ENCODE measurements around the gene BAIAP3. TPM values are rescaled to one million over a fixed set of nuclear protein-coding genes. Genes with fewer than 3 reads are reported as not detected.
"Not testable (repeated sequence)": the region's sequence is repeated elsewhere in the genome, so short reads cannot be mapped to it uniquely, and the experiment has no call there.

BAIAP3 gene
- total RNA-seq, 4 donors from 2014 or later, result 0.59 to 5.5 (median 3.5) TPM

GRCh38 chr16:1291576-1291974 is 41.9 kb upstream of the BAIAP3 start:
- Histone ChIP-seq H3K36me3 (no peaks in the 10 kb centered on the region), H3K4me3 (no peak overlapping the region), H3K27ac (no peak overlapping the region), H3K27me3 (peaks cover 6 to 23% of the 10 kb centered on the region in 2 donors), H3K4me1 (no peaks in the 10 kb centered on the region), H3K9me3 (no peaks in the 10 kb centered on the region)
- DNase-seq, result no peak
- intact Hi-C loops (cut with DNase I; ENCODE audit: low total_unique reads), result no loop called here
- TF ChIP-seq CTCF (IDR thresholded peaks at IDR 0.05), result no peak
- no peak for TF ChIP-seq POLR2A (IDR thresholded peaks at IDR 0.05)

DNA sequence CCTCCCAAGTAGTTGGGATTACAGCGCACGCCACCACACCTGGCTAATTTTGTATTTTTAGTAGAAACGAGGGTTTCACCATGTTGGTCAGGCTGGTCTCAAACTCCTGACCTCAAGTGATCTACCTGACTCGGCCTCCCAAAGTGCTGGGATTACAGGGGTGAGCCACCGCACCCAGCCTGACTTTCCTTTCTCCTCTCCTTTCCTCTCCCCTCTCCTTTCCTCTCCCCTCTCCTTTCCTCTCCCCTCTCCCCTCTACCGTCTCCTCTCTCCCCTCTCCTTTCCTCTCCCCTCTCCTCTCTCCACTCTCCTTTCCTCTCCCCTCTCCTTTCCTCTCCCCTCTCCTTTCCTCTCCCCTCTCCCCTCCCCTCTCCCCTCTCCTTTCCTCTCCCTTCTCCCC is 41.2 kb upstream of the BAIAP3 start:
- H3K27me3 ChIP-seq, result peaks cover 6 to 23% of the 10 kb centered on the region in 2 donors
- H3K4me1 ChIP-seq; H3K27ac ChIP-seq; intact Hi-C loops (cut with DNase I; ENCODE audit: low total_unique reads); H3K9me3 ChIP-seq; H3K4me3 ChIP-seq; DNase-seq; H3K36me3 ChIP-seq: not testable (repeated sequence)

DNA sequence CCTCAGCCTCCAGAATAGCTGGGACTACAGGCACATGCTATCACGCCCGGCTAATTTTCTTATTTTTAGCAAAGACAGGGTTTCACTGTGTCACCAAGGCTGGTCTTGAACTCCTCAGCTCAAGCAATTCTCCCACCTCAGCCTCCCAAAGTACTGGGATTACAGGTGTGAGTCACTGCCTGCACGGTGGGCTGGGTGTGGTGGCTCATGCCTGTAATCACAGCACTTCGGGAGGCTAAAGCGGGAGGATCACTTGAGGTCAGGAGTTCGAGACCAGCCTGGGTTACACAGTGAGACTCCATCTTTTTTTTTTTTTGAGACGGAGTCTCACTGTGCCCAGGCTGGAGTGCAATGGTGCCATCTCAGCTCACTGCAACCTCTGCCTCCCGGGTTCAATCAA is 40.6 kb upstream of the BAIAP3 start:
- H3K27me3 ChIP-seq, result peaks cover 6 to 23% of the 10 kb centered on the region in 2 donors
- DNase-seq; H3K9me3 ChIP-seq; H3K4me1 ChIP-seq; H3K4me3 ChIP-seq; intact Hi-C loops (cut with DNase I; ENCODE audit: low total_unique reads); H3K36me3 ChIP-seq; H3K27ac ChIP-seq: not testable (repeated sequence)

DNA sequence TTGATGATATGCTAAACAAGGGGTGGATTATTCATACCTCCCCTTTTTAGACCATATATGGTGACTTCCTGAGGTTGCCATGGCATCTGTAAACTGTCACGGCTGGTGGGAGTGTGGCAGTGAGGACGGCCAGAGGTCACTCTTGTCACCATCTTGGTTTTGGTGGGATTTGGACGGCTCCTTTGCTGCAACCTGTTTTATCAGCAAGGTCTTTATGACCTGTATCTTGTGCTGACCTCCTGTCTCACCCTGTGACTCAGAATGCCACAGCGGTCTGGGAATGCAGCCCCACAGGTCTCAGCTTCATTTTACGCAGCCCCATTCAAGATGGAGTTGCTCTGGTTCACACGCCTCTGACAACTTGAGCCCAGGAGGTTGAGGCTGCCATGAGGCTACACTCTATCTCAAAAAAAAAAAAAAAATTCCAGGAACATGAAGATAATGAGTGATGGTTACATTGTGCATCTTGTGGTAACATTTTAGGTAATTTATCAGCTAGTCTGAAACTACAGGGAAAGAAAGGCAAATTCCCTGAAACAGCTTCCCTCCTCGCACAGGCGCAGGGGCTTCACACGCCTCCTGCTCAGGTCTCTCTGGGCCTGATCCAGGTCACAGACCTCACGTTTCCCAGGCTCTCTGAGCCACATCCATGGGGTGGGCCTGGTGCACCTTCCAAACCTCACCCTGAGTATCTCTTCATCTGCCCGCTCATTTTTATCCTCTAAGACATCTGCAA is 39.4 kb upstream of the BAIAP3 start:
- Histone ChIP-seq H3K9me3 (no peaks in the 10 kb centered on the region), H3K4me3 (no peak overlapping the region), H3K4me1 (no peaks in the 10 kb centered on the region), H3K27ac (no peak overlapping the region), H3K36me3 (no peaks in the 10 kb centered on the region), H3K27me3 (peaks cover 0 to 18% of the 10 kb centered on the region in 2 donors)
- DNase-seq, result no peak
- no peak for TF ChIP-seq CTCF (IDR thresholded peaks at IDR 0.05)
- intact Hi-C loops (cut with DNase I; ENCODE audit: low total_unique reads), result no loop called here

GRCh38 chr16:1295465-1295864 is 38.0 kb upstream of the BAIAP3 start:
- H3K27ac ChIP-seq, result no peak overlapping the region
- no peak overlapping the region for H3K4me3 ChIP-seq
- H3K36me3 ChIP-seq, result no peaks in the 10 kb centered on the region
- H3K4me1 ChIP-seq, result no peaks in the 10 kb centered on the region
- TF ChIP-seq CTCF (IDR thresholded peaks at IDR 0.05) (no peak), POLR2A (IDR thresholded peaks at IDR 0.05) (no peak)
- intact Hi-C loops (cut with DNase I; ENCODE audit: low total_unique reads), result no loop called here
- DNase-seq, result no peak
- no peaks in the 10 kb centered on the region for H3K9me3 ChIP-seq
- peaks cover 0 to 18% of the 10 kb centered on the region in 2 donors for H3K27me3 ChIP-seq

- H3K36me3 ChIP-seq; DNase-seq; intact Hi-C loops (cut with DNase I; ENCODE audit: low total_unique reads); H3K4me3 ChIP-seq; H3K4me1 ChIP-seq; H3K9me3 ChIP-seq; H3K27ac ChIP-seq: not testable (repeated sequence)
- H3K27me3 ChIP-seq, result peaks cover 0 to 19% of the 10 kb centered on the region in 2 donors
Measured at GRCh38 chr16:1296688-1297017, 36.8 kb upstream of the BAIAP3 start.
